Neural cell (in vitro differentiated cells): ENCODE results near the gene MGME1. TPM values are rescaled to one million over a fixed set of nuclear protein-coding genes. Genes with fewer than 3 reads are reported as not detected.

Experiments
- H2AFZ ChIP-seq: fragments of 200-600, 300-800 bp; sonication (generic), shearing (Covaris generic); 2 replicates; pipeline ENCODE4 v1.6.0; 2014; ENCODE audit warnings: low read depth, mild to moderate bottlenecking, antibody characterized with exemption, low read length, moderate library complexity
- H3F3A ChIP-seq: fragments of 200-600 bp; shearing (Covaris generic); 2 replicates; pipeline ENCODE4 v1.6.1; 2016; ENCODE audit warnings: mild to moderate bottlenecking, moderate library complexity, mixed read lengths, antibody characterized with exemption, low read length; ENCODE audit not compliant: insufficient read depth, poor library complexity, severe bottlenecking
- H3K27ac ChIP-seq: fragments of 200-600, 300-800 bp; sonication (generic), shearing (Covaris generic); 2 replicates; pipeline ENCODE4 v1.5.1; 2014; ENCODE audit warnings: mild to moderate bottlenecking, low read length, moderate library complexity
- H3K27me3 ChIP-seq: fragments of 300-800, 200-600 bp; sonication (generic), shearing (Covaris generic); 2 replicates; pipeline ENCODE4 v1.6.0; 2014; ENCODE audit warnings: mild to moderate bottlenecking, low read depth, low read length, moderate library complexity; ENCODE audit not compliant: insufficient read depth
- H3K36me3 ChIP-seq: fragments of 300-800, 200-600 bp; sonication (generic), shearing (Covaris generic); 2 replicates; pipeline ENCODE4 v1.5.1; 2014; ENCODE audit warnings: mild to moderate bottlenecking, antibody characterized with exemption, low read length, moderate library complexity; ENCODE audit not compliant: insufficient read depth
- H3K4me2 ChIP-seq: fragments of 300-800, 200-600 bp; sonication (generic), shearing (Covaris generic); 2 replicates; pipeline ENCODE4 v1.6.0; 2014; ENCODE audit warnings: mild to moderate bottlenecking, low read length
- H3K4me3 ChIP-seq: fragments of 300-800, 200-600 bp; sonication (generic), shearing (Covaris generic); 2 replicates; pipeline ENCODE4 v1.5.1; 2014; ENCODE audit warnings: mild to moderate bottlenecking, low read length, moderate library complexity
- H3K79me2 ChIP-seq: fragments of 200-600 bp; shearing (Covaris generic); replicated peaks from 2 replicates; pipeline ENCODE4 v1.6.0; 2014; ENCODE audit warnings: mild to moderate bottlenecking, low read length, moderate library complexity; ENCODE audit not compliant: insufficient read depth
- H3K9ac ChIP-seq: fragments of 300-800, 200-600 bp; sonication (generic), shearing (Covaris generic); 2 replicates; pipeline ENCODE4 v1.6.1; 2016; ENCODE audit warnings: mild to moderate bottlenecking, low read length, mixed read lengths
- H3K9me2 ChIP-seq: fragments of 200-600 bp; shearing (Covaris generic); 2 replicates; pipeline ENCODE4 v1.6.1; 2016; ENCODE audit warnings: mild to moderate bottlenecking, low read length, mixed read lengths; ENCODE audit not compliant: insufficient read depth
- H3K9me3 ChIP-seq: fragments of 200-600, 300-800 bp; sonication (generic), shearing (Covaris generic); 2 replicates; pipeline ENCODE4 v1.6.1; 2016; ENCODE audit warnings: mild to moderate bottlenecking, mixed run types, low read length, moderate library complexity, mixed read lengths
- H4K20me1 ChIP-seq: fragments of 200-600 bp; shearing (Covaris generic); 2 replicates; pipeline ENCODE4 v1.6.1; 2016; ENCODE audit warnings: mild to moderate bottlenecking, mixed run types; ENCODE audit not compliant: insufficient read depth
- CTCF ChIP-seq: fragments of 450-650 bp; IDR thresholded peaks from 2 replicates; pipeline ENCODE4 v1.5.1; 2014; ENCODE audit warnings: antibody characterized with exemption, mild to moderate bottlenecking, moderate library complexity; ENCODE audit not compliant: poor library complexity, severe bottlenecking
- EP300 ChIP-seq: fragments of 450-650 bp; conservative IDR thresholded peaks from 2 replicates; pipeline ENCODE4 v1.6.1; 2014; ENCODE audit warnings: antibody characterized with exemption, mild to moderate bottlenecking, moderate library complexity; ENCODE audit not compliant: poor library complexity, severe bottlenecking
- EZH2 ChIP-seq: fragments of 200-600, 300-800 bp; shearing (Covaris generic), sonication (generic); IDR thresholded peaks from 2 replicates; pipeline ENCODE4 v1.6.1; 2014; ENCODE audit warnings: antibody characterized with exemption, low read length, borderline replicate concordance, mild to moderate bottlenecking; ENCODE audit not compliant: insufficient read depth, poor library complexity, severe bottlenecking
- MXI1 ChIP-seq: fragments of 450-650 bp; conservative IDR thresholded peaks from 2 replicates; pipeline ENCODE4 v1.6.1; 2014; ENCODE audit warnings: antibody characterized with exemption, mild to moderate bottlenecking; ENCODE audit not compliant: poor library complexity, severe bottlenecking
- POLR2AphosphoS5 ChIP-seq: IDR thresholded peaks from 2 replicates; pipeline ENCODE4 v1.6.1; 2012
- RAD21 ChIP-seq: fragments of 450-650 bp; conservative IDR thresholded peaks from 2 replicates; pipeline ENCODE4 v1.6.1; 2014; ENCODE audit warnings: antibody characterized with exemption, mild to moderate bottlenecking, moderate library complexity
- SMC3 ChIP-seq: fragments of 450-650 bp; conservative IDR thresholded peaks from 2 replicates; pipeline ENCODE4 v1.6.1; 2014; ENCODE audit warnings: antibody characterized with exemption, mild to moderate bottlenecking, moderate library complexity; ENCODE audit not compliant: poor library complexity
- TAF1 ChIP-seq: IDR thresholded peaks from 2 replicates; pipeline ENCODE4 v1.6.1; 2012; ENCODE audit warnings: low read depth
- polyA plus RNA-seq: library from polyadenylated mRNA; depleted of rRNA; stranded (reverse); fragments of >200 nt; gene quantifications from 2 replicates; pipeline ENCODE4 v1.2.3, GENCODE V29; 2014
- TF ChIP-seq, protein P1 (sequence below): IDR thresholded peaks from 2 replicates; pipeline ENCODE4 v1.6.1; 2012; ENCODE audit warnings: borderline replicate concordance

Gene MGME1
- polyA plus RNA-seq, 1 donor from 2014 or later: 7.0 TPM

DNA sequence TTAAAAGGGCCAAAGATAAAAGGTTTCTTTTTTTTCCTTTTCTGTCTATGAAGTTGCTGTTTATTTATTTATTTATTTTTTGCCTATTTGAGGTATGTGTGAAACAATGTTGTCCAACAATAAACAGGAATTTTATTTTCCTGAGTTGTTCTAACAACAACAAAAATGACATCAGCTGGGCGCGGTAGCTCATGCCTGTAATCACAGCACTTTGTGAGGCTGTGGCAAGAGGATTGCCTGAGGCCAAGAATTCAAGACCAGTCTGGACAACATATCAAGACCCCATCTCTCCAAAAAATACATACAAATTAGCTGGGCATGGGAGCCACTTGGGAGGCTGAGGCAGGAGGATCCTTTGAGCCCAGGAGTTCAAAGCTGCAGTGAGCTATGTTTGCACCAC lies 44.1 kb downstream of the MGME1 start:
- TF ChIP-seq EZH2 (no peak), CTCF (no peak), SMC3 (no peak), POLR2AphosphoS5 (no peak), TAF1 (no peak), MXI1 (no peak), RAD21 (no peak), EP300 (no peak)
- TF ChIP-seq, protein P1, sequence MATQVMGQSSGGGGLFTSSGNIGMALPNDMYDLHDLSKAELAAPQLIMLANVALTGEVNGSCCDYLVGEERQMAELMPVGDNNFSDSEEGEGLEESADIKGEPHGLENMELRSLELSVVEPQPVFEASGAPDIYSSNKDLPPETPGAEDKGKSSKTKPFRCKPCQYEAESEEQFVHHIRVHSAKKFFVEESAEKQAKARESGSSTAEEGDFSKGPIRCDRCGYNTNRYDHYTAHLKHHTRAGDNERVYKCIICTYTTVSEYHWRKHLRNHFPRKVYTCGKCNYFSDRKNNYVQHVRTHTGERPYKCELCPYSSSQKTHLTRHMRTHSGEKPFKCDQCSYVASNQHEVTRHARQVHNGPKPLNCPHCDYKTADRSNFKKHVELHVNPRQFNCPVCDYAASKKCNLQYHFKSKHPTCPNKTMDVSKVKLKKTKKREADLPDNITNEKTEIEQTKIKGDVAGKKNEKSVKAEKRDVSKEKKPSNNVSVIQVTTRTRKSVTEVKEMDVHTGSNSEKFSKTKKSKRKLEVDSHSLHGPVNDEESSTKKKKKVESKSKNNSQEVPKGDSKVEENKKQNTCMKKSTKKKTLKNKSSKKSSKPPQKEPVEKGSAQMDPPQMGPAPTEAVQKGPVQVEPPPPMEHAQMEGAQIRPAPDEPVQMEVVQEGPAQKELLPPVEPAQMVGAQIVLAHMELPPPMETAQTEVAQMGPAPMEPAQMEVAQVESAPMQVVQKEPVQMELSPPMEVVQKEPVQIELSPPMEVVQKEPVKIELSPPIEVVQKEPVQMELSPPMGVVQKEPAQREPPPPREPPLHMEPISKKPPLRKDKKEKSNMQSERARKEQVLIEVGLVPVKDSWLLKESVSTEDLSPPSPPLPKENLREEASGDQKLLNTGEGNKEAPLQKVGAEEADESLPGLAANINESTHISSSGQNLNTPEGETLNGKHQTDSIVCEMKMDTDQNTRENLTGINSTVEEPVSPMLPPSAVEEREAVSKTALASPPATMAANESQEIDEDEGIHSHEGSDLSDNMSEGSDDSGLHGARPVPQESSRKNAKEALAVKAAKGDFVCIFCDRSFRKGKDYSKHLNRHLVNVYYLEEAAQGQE: no peak
- Histone ChIP-seq H3K4me2 (no peak overlapping the region), H3K79me2 (no peaks in the 10 kb centered on the region)

GRCh38 chr20:18014411-18014810 lies 45.6 kb downstream of the MGME1 start:
- Histone ChIP-seq H3K4me2 (no peak overlapping the region), H3K27ac (no peak overlapping the region), H3F3A (no peaks in the 10 kb centered on the region), H4K20me1 (no peaks in the 10 kb centered on the region), H3K4me3 (no peak overlapping the region), H3K79me2 (no peaks in the 10 kb centered on the region), H2AFZ (no peak overlapping the region), H3K9me2 (no peaks in the 10 kb centered on the region), H3K9me3 (no peaks in the 10 kb centered on the region), H3K27me3 (no peaks in the 10 kb centered on the region), H3K9ac (no peak overlapping the region), H3K36me3 (no peaks in the 10 kb centered on the region)
- TF ChIP-seq, protein P1: no peak
- no peak for TF ChIP-seq POLR2AphosphoS5
- no peak for TF ChIP-seq RAD21
- no peak for TF ChIP-seq EZH2
- TF ChIP-seq TAF1: no peak
- TF ChIP-seq EP300: no peak
- no peak for TF ChIP-seq CTCF
- TF ChIP-seq SMC3: no peak
- TF ChIP-seq MXI1: no peak

More for the DNA sequence above, 44.1 kb downstream of the MGME1 start:
- Histone ChIP-seq H3K4me3 (no peak overlapping the region), H2AFZ (no peak overlapping the region), H3K36me3 (no peaks in the 10 kb centered on the region), H3K27ac (no peak overlapping the region), H3K27me3 (no peaks in the 10 kb centered on the region), H3K9me3 (no peaks in the 10 kb centered on the region), H3K9ac (no peak overlapping the region), H3F3A (no peaks in the 10 kb centered on the region), H4K20me1 (no peaks in the 10 kb centered on the region), H3K9me2 (no peaks in the 10 kb centered on the region)
